ENCODE data around the gene ABI2. TPM values are rescaled to one million over a fixed set of nuclear protein-coding genes. Genes with fewer than 3 reads are reported as not detected.
A peak's percentile ranks its signal among the peaks of the same experiment; 100 is the strongest.

Gene ABI2
- polyA plus RNA-seq, 6 donors from 2014 or later = 10.2 to 28.6 (median 12.1) TPM

DNA sequence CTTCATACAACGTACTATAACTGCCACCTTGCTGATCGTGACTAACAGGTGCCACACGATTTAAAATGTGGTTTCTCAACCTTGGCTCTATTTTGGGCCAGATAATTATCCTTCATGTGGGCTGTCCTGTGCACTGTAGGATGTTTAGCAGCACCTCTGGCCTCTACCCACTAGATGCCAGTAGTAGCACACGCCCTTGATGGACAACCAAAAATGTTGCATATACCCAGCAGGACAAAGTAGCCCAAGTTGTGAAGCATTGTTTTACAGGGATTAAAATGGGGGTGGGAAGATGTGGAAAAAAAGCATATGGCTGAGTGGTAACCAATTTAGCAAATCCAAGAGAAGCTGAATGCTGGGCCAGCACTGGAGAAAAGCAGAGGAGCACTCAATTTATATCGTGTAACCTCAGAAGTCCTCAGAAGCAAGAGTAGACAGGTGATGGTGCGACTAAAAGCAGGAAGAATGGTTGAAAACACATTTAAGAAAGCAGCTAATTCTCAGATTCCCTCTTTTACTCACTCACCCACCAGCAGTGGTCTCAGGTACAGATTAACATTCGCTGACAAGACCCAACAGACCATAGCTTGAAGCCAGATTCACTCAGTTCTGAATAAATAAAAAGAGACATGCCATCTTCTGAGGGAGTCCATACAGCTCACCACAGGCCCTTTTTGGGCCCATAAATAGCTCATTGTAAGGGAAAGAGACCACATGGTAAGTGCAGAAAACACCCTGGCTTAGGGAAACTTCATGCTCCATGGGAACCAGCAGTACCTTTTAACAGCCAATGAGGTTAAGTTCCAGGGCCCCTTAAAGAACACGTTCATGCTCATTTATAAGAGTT, 156.3 kb downstream of the ABI2 start:
- no peaks in the 10 kb centered on the region for H3K4me1 Mint-ChIP-seq
- H3K9me3 Mint-ChIP-seq = no peaks in the 10 kb centered on the region
- DNase-seq (no peak), ATAC-seq (ENCODE audit: low read depth in 2 of 2) (no peak)
- H3K27me3 Mint-ChIP-seq = peaks cover 0 to 17% (median 0%) of the 10 kb centered on the region in 3 donors
- H3K4me3 Mint-ChIP-seq = no peak overlapping the region
- no peaks in the 10 kb centered on the region for H3K36me3 Mint-ChIP-seq
- H3K27ac Mint-ChIP-seq = peak overlapping the region in 1 of 6 donors; percentile 15

DNA sequence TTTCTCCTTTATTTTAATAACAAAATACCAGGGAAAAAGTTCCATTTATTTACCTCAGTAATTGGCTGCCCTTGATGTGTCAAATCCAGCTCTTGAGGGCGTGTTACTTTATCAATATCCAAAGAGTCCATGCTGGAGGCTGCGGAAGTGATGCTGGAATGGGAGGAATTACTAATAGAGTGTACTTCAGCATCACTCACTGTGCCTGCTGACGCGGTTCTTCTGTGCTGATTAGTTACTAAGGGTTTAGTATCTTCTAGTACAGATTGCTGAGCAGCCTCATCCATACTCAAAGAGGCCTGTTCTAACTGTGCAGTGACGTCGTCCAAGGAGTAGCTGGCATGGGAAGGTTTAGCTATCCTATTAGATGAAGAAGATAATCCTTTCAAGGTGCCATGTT, 161.3 kb downstream of the ABI2 start:
- Mint-ChIP-seq H3K9me3 (no peaks in the 10 kb centered on the region), H3K27ac (no peak overlapping the region), H3K4me1 (no peaks in the 10 kb centered on the region), H3K36me3 (no peaks in the 10 kb centered on the region), H3K4me3 (no peak overlapping the region), H3K27me3 (peaks cover 7 to 11% (median 8%) of the 10 kb centered on the region in 3 donors)
- no peak for ATAC-seq (ENCODE audit: low read depth in 2 of 2)
- no peak for DNase-seq

DNA sequence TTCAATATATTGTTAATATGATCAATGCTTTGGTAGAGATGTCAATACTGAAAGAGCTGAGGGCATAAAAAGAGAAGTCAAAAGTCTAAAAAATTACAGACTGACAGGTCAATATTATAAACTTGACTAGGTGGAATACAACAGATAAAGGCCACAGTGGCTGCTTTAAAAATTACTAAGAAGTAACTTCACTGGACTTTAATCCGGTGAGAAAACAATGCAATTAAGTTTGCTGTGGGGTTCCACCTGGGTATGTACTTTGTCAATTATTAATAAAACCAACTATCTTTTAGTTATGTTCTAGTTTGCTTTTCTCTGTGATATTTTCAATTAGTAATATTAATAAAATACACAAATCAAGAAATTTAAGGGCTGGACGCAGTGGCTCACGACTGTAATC, 162.2 kb downstream of the ABI2 start:
- Mint-ChIP-seq H3K4me3 (no peak overlapping the region), H3K27me3 (peaks cover 8 to 11% (median 10%) of the 10 kb centered on the region in 3 donors), H3K36me3 (no peaks in the 10 kb centered on the region), H3K4me1 (no peaks in the 10 kb centered on the region), H3K9me3 (no peaks in the 10 kb centered on the region), H3K27ac (no peak overlapping the region)
- ATAC-seq (ENCODE audit: low read depth in 2 of 2) = no peak
- DNase-seq = no peak

DNA sequence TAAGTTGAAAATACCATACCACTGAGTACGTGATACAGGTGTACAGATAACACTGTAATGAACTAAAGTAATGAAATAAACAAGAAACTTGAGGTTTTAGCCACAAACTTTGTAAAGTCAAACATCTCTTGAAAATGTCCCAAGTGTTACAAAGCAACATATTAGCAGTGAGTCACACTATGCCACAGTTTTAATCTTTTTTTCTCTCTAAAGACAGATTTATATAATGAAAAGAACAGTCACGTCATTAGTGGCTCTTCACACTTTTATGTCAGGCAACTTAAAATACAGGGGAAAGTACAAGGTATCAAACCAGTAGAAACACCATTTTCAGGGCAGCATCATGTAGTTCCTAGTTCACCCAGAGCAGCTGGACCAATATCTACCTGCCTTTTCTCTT, 164.8 kb downstream of the ABI2 start:
- DNase-seq = no peak
- peaks cover 7 to 17% (median 8%) of the 10 kb centered on the region in 3 donors for H3K27me3 Mint-ChIP-seq
- H3K4me1 Mint-ChIP-seq = no peaks in the 10 kb centered on the region
- H3K9me3 Mint-ChIP-seq = no peaks in the 10 kb centered on the region
- H3K36me3 Mint-ChIP-seq = no peaks in the 10 kb centered on the region
- no peak for ATAC-seq (ENCODE audit: low read depth in 2 of 2)
- H3K27ac Mint-ChIP-seq = no peak overlapping the region
- H3K4me3 Mint-ChIP-seq = no peak overlapping the region

Other genes with a start within 250 kb of the ABI2 start
- 10 to 100 TPM; 15.3 to 34.1 (median 20.6) TPM for gene CYP20A1, start 89.4 kb upstream of the ABI2 start, polyA plus RNA-seq (ENCODE audit: low read depth in 6 of 6)
- gene RAPH1, start 206.9 kb downstream of the ABI2 start, polyA plus RNA-seq (ENCODE audit: low read depth in 6 of 6) = not detected

Measured in naive B cell (primary cell).